Measurements from ENCODE around the gene LYPD1.

- TF ChIP-seq ZNF311 (tag by site-specific recombination; IDR thresholded peaks at IDR 0.05; ENCODE audit: borderline replicate concordance) (no peak), ZNF24 (tag by site-specific recombination; IDR thresholded peaks at IDR 0.05) (no peak), ZSCAN30 (tag by site-specific recombination; IDR thresholded peaks at IDR 0.05) (no peak), ZNF211 (tag by site-specific recombination; IDR thresholded peaks at IDR 0.05; ENCODE audit: low read depth) (no peak), ZNF274 (IDR thresholded peaks at IDR 0.05; ENCODE audit: low read length) (no peak), ZNF274 (tag by site-specific recombination; IDR thresholded peaks at IDR 0.05; ENCODE audit: borderline replicate concordance) (no peak)
- TF ChIP-seq, protein P1, sequence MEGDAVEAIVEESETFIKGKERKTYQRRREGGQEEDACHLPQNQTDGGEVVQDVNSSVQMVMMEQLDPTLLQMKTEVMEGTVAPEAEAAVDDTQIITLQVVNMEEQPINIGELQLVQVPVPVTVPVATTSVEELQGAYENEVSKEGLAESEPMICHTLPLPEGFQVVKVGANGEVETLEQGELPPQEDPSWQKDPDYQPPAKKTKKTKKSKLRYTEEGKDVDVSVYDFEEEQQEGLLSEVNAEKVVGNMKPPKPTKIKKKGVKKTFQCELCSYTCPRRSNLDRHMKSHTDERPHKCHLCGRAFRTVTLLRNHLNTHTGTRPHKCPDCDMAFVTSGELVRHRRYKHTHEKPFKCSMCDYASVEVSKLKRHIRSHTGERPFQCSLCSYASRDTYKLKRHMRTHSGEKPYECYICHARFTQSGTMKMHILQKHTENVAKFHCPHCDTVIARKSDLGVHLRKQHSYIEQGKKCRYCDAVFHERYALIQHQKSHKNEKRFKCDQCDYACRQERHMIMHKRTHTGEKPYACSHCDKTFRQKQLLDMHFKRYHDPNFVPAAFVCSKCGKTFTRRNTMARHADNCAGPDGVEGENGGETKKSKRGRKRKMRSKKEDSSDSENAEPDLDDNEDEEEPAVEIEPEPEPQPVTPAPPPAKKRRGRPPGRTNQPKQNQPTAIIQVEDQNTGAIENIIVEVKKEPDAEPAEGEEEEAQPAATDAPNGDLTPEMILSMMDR (tag by site-specific recombination; IDR thresholded peaks at IDR 0.05): no peak
Observed at GRCh38 chr2:132606649-132607048, 63.4 kb downstream of the LYPD1 start.
